ENCODE measurements around the gene ELAVL1.
"Not testable (repeated sequence)": the region's sequence is repeated elsewhere in the genome, so short reads cannot be mapped to it uniquely, and the experiment has no call there.

The ELAVL1 gene

DNA sequence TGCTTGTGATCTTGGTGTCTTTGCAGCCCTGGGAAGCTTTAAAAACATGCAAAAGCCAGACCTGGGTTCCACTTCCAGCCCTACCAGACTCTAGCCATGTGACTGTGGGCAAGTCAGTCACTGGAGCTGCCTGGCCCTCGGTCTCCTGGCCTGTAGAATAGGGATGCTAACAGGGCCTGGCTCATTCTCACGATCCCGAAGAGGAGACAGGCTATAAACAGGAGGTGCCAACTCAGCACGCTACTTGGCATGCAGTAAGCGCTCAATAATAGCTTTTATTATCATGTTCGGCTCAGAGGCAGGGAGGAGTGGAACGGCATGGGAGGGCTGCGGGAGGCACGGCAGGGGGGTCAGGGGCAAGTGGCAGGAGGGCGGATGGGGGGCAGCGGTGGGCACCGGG is 81.2 kb downstream of the ELAVL1 start:
- DNase-seq (ENCODE audit: low read depth in 2 of 2): no peak

DNA sequence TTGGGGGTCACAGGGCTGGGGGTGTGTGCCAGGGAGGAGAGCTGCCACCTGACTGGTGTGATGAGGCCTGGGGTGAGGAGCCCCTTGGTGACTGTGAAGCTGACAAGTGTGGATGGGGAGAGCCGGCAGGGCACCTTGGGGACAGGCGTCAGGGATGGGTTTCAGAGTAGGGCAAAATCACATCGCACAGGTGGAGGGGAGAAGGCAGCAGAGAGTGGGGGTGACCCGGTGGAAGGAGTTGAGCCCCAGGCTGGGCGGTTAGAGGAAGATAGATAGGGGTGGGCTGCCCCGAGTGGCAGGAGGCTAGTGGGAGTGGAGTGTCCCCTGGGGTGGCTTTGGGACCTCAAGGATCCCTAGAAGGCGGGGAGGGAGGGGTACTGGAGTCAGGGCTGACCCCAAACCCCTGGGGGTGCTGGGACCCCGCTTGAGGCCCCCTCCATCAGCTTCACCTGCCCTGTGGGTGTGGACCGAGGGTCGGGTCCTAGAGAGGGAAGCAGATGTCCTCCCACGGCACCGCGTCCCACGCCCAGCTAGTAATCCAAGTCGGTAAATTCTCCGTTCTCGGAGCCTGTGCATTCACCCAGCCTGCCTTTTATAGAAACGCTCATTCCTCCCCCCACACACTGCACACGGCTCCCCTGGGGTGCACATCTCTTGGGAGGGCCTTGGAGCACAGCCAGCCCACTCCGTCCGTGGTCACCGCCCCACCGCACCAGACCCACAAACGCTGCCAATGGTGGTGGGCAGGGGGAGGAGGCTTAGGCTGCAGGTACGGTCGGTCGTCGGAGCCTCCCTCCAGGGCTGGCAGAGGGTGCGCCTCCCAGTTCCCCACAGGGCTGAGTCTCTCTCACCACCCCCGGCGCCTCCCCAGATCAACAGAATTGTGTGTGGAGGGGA is 81.9 kb downstream of the ELAVL1 start:
- no peak for DNase-seq (ENCODE audit: low read depth in 2 of 2)

DNA sequence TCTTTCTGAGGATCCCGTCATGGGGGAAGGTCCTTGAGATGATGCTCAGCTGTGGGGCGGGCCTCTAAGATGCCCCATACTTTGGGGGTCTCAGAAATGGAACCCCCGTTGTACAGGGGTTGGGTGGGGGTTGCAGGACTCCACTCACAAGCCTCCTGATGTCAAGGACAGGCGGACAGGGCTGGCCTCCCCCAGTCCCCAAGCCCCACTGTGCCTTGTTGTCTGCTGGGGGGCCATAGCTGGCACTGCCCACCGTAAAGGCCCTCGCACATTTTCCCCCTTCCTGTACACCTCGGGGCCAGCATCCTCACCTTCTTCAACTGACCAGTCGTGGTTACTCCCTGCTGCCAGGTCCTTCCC is 82.6 kb downstream of the ELAVL1 start:
- no peak for DNase-seq (ENCODE audit: low read depth in 2 of 2)

DNA sequence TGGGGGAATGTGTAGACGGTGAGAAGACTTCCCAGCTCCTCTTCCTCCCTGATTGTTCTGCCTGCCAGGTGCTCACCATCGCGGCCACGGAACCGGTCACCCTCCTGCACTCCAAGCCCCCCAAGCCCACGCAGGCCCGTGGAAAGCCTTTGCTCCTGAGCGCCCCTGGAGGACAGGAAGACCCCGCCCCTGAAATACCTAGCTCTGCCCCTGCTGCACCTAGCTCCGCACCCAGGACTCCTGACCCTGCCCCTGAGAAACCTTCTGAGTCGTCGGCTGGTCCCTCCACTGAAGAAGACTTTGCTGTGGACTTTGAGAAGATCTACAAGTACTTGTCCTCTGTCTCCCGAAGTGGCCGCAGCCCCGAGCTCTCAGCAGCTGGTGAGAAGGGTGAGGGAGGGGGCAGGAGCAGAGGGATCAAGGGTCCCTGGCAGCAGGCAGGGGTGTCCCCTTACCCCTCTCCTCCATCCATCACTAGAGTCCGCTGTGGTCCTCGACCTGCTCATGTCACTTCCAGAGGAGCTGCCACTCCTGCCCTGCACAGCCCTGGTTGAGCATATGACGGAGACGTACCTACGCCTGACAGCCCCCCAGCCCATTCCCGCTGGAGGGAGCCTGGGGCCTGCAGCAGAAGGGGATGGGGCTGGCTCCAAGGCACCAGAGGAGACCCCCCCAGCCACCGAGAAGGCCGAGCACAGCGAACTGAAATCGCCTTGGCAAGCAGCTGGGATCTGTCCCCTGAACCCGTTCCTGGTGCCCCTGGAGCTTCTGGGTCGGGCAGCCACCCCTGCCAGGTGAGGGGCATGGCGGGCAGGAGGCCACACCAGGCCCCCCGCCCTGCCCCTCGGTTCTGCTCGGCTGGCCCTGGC is 83.2 kb downstream of the ELAVL1 start:
- DNase-seq (ENCODE audit: low read depth in 2 of 2): no peak

DNA sequence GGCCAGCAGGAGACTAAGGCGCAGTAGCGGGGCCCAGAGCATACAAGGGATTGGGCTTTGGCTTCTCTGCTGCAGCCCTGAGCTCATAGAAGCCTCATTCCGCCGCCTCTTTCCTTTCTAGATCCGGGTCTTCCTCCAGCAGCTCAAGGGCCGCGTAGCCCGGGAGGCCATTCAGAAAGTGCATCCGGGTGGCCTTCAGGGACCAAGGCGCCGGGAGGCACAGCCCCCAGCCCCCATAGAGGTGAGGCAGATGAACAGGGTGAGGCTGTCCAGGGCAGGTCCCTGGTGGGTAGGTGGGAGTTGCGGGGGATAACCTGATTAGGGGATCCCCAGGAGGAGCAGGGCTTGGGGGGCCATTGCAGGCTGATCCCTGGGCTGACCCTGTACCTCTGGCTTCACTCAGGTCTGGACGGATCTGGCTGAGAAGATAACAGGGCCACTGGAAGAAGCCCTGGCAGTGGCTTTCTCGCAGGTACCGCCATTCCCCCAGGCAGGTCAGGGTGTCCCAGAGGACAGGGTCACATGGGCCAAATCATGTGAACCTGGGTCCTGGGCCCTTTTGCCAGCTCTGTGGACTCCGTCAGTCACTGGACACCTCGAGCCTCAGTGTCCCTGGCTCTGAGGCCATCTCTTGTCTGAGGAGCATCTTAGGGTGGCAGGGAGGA is 84.0 kb downstream of the ELAVL1 start:
- no peak for DNase-seq (ENCODE audit: low read depth in 2 of 2)

DNA sequence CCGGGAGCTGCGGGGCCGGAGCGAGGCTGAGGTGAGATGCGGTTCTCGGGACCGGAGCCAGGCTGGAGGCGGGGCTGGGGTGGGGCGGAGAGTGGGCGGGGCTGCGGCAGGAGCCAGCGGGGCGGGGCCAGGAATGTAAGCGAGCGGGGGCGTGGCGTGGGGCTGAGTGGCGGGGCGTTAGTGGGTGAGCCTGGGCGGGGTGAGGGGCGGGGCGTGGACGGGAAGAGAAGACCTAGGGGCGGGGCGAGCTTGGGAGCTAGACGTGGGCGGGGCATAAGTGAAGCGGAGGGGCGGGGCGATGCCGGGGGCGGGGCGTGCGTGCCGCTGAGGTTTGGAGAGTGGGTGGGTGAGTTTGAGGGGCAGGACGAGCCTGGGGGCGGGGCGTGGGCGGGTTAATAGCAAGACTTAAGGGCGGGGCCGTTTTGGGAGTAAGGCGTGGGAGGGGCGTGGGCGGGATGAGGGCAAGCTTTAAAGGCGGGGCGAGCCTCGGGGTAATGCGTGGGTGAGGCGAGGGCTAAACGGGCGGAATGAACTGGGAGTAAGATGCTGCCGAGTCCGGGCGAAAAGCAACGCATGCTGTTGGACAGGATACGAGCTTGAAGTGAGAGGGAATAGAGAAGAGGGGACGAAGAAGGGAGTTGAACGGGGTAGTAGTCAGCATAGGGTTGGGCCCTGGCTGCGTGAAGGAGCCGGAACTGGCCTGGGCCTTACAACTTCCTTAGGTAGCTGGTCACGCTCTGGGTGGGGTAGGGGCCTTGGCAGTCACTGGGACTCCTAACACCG is 84.7 kb downstream of the ELAVL1 start:
- DNase-seq (ENCODE audit: low read depth in 2 of 2): peak; percentile 98 to 100

DNA sequence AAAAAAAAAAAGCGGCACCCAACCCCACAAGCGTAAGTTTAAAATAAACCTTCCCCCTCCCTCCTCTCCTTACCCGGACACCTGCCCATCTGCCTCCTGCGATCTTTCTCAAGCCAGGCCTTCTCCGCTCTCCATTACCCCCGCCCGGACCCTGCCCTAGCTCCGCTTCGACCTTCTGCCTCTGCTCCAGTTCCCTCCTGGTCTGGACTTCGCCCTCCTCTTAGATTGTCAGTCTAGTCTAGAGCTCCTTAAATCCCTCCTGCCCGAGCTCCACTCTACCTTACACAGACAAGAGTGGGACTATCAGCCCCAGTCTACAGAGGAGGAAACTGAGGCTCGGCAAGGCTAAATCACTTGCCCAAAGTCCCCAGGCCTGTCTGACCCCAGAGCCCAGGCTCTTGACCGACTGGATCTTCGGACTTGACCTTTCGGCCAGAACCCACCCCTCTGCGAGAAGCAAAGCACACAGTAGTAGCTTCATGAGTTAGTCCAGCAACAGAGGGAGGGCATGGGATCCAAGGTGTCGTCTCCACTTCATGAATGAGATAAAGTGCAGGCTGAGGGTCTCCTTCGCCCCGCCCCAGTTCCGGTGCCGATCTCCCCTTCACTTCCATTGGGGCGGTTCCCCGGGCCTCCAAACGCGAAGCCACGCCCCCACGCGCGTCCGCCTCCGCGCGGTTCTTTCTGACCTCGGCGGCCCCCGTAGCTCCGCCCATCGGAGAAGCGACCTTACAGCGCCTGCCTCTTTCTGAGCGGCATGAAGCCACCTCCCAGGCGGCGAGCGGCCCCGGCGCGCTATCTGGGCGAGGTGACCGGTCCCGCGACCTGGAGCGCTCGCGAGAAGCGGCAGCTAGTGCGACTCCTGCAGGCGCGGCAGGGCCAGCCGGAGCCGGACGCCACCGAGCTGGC is 85.6 kb downstream of the ELAVL1 start, which contains the start of gene SNAPC2:
TSS of gene SNAPC2 (plus strand) at position 729 of the 909 bp plus-strand sequence. CDS start at position 758, 29 bp downstream.
- DNase-seq (ENCODE audit: low read depth in 2 of 2): peak; percentile 93 to 96

DNA sequence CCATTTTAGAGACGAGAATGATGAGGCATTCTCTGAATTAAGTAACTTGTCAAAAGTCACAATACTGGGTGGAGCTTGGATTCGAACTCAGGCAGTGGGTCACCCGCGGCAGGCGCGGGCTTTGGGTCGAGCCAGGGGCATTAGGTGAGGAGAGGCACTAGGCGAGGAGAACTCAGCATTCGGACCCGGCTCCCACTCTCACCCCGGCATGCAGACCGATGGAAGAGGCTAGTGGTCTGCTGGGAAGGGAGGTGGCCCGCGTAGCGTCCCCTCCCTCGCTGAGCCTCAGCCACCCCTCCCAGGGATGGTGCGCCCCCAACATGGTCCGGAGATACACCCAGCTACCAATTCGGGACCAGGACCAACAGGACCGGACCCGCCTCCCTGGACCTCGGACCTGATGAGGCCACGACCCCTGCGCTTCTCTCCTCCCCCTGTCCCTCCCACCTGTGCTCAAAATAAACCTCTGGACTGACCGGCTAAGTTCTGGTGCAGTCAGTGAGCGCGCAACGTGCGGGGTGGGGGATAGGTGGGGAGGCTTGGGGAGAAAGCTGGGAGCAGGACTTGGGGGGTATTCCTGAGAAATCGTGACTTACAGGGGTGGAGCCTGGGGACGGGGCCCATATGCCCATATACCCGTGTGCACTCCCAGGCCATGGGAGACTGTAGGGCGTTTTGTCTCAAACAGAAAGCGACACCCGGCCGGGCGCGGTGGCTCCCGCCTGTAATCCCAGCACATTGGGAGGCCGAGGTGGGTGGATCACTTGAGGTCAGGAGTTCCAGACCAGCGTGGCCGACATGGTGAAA is 86.6 kb downstream of the ELAVL1 start:
- no peak for DNase-seq (ENCODE audit: low read depth in 2 of 2)

DNA sequence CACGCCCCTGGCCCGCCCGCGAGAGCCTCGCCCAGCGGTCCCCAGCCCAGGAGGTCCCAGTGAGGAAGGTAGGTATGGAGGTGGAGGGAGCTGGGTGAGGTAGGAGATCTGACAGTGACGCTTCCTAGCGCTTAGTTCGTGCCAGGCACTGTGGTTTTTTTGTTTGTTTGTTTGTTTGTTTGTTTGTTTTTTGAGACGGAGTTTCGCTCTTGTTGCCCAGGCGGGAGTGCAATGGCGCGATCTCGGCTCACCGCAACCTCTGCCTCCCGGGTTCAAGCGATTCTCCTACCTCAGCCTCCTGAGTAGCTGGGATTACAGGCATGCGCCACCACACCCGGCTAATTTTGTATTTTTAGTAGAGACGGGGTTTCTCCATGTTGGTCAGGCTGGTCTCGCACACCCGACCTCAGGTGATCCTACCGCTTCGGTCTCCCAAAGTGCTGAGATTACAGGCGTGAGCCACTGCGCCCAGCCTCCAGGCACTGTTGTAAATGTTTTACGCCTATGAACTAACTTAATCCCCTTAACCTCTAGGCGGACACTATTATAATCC is 87.3 kb downstream of the ELAVL1 start:
- DNase-seq (ENCODE audit: low read depth in 2 of 2): not testable (repeated sequence)

DNA sequence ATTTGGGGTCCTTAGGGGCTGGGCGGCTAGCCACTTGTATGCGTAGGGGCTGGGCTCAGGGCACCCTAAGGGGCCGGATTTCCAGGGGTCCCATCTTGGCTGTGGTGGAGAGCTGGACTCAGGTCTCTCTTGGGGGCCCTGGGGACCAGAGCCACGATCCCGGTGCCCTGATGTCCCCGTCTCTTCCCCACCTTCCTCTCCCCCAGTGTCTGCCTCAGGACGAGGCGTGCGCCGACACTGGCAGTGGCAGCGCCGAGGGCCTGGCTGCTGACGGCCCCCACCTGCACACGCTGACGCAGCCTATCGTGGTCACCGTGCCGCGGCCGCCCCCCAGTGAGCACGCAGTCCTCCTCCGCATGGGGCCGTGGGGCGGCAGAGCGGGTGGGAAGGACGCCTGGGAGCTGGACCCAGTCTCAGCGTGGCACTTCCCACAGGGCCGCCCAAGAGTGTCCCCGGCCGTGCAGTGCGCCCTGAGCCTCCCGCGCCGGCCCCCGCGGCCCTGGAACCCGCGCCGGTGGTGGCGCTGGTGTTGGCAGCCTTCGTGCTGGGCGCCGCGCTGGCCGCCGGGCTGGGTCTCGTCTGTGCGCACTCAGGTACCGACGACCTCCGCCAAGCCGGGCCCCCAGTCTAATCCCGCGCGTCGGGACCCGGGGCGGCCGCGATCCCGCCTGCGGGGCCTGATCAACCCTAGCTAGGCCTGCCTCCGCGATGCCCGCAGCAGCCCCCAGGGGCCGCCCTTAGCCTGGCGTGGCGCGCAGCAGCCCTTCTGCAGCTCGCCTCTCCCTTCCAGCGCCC is 88.0 kb downstream of the ELAVL1 start:
- DNase-seq (ENCODE audit: low read depth in 2 of 2): peak in 1 of 2 experiments; percentile 53

DNA sequence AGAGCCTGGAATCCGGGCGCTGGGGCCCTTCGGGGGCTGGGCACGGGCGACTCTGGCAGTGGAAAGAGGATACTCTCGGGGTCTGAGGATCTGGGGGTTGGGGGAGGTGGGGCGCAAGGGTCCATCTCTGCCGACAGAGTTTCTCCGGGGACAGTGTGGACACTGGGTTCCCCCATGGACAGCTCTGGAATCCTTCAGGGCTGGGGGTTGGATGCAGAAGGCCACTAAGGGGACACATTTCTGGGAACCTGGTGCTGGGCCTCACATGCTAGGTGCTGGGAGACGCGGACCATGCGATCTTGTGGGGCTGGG is 88.5 kb downstream of the ELAVL1 start:
- DNase-seq (ENCODE audit: low read depth in 2 of 2): no peak

DNA sequence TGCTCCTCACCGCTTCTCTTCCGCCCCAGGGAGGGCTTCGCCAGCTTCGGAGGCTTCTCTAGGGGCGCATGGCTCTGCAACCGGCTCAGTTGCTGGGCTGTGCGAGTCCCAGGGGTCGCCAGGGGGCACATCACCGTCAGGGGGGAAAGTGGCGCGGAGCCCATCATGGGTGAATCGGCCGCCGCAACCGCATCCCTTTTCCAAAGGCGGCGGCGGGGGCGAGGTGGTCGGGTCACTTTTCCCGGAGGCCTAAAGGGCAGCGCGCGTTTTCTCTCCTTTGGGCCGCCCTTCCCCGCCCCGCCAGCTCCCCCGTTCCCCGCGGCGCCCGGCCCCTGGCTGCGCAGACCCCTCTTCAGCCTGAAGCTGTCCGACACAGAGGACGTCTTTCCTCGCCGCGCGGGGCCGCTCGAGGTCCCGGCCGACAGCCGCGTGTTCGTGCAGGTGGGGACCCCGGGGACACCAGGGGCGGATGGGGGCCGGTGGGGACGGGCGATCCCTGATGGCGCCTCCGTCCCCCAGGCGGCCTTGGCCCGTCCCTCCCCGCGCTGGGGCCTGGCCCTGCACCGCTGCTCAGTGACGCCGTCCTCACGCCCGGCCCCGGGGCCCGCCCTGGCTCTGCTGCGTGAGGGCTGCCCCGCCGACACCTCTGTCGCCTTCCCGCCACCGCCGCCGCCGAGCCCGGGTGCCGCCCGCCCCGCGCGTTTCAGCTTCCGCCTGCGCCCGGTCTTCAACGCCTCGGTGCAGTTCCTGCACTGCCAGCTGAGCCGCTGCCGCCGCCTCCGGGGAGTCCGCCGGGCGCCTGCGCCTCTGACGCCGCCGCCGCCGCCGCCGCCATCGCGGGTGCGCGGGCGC is 89.1 kb downstream of the ELAVL1 start:
- DNase-seq (ENCODE audit: low read depth in 2 of 2): peak in 1 of 2 experiments; percentile 47

DNA sequence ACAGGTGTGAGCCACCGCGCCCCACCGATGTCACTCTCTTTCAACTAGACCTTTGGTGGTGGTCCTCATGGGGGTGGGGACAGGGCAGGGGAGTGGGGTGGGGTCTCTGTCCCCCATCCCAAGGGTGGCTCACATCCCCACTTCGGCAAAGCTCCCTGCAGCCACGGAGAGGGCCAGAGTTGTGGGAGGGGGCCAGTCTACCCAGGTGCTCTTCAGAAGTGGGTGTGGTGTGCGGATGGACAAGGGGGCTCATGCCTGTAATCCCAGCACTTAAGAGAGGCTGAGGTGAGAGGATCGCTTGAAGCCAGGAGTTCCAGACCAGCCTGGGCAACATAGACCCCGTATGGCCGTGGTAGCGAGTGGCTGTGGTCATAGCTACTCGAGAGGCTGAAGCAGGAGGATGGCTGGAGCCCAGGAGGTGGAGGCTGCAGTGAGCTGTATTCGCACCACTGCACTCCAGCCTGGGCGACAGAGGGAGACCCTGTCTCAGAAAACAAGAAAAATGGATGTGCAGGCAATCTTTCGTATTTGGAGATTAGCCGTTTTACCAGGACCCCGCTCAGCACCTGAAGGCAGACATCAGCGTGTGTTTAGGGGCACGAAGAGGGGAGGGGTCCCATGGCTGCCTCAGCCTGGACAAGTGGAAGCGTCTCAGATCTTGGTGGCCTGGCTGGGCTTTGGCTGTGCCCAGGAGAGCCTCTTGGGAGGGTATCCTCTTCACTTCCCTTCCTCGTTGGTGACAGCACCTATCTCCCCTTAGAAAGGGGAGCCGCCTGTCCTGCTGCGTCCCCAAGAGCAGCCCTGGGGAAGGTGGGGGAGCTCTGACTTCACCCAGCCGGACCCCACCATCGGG is 90.0 kb downstream of the ELAVL1 start:
- DNase-seq (ENCODE audit: low read depth in 2 of 2): no peak

DNA sequence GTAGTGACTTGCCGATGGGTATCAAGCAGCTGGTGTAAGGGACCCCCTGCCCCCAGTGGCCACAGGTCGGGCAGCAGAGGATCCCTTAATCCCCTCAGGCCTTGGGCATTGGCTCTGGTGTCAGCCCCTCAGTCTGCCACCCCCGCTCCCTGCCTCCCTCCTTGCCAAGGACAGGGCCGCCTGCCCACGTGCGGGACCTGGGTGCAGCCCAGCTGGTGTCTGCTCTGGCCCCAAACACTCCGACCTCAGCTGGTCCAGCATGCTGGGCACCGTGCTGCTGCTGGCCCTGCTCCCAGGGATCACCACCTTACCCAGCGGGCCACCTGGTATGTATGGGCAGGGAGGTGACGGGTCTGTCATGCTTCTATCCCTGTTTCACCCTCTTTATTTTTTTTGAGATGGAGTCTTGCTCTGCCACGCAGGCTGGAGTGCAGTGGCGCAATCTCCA is 90.8 kb downstream of the ELAVL1 start, which contains the start of gene TGFBR3L:
TSS of gene TGFBR3L (plus strand) at position 233 of the 448 bp plus-strand sequence.
- no peak for DNase-seq (ENCODE audit: low read depth in 2 of 2)

DNA sequence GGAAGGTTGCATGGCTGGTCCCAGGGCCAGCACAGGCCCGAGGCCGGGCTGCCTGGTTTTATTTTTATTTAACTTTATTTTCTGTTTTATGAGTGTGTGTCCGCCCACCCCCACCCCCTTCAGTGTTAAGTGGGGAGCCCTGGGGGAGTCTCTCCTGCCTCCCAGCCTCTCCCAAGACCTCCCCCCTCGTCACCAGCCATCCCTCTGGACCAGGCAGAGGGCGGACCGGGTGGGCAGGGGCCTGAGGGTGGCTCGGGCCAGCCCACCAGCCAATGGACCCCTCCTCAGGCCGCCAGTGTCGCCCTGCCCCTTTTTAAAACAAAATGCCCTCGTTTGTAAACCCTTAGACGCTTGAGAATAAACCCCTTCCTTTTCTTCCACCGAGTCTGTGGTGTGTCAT is 91.3 kb downstream of the ELAVL1 start:
- DNase-seq (ENCODE audit: low read depth in 2 of 2): no peak

DNA sequence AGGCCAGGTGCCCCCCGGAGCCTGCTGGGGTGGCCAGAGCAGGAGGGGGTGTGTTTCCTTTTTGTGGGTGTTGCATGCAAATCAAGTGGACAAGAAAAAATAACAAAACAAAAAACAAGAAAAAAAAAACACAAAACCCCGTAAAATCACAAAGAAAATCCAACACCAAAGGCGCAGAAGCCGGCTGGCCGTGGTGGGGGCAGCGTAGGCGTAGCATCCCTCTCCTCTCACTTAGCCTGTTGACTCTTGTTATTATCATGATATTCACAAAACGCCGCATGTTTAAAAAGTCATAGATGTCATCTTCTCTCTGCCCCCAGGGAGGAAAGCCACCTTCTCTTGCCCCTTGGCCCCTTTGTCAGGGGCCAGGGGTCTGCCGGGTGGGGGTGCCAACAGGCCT is 91.8 kb downstream of the ELAVL1 start:
- DNase-seq (ENCODE audit: low read depth in 2 of 2): no peak
